Activated T-cell treated with anti-CD3 and anti-CD28 coated beads for 48 hours (primary cell): Measurements from ENCODE around the gene MSN.
"Not testable (repeated sequence)": the region's sequence is repeated elsewhere in the genome, so short reads cannot be mapped to it uniquely, and the experiment has no call there.

Experiments used
- DNase-seq: peaks from one replicate; pipeline ENCODE4 v3.0.0-alpha.2; 2020; ENCODE audit warnings: low read depth

The MSN gene

DNA sequence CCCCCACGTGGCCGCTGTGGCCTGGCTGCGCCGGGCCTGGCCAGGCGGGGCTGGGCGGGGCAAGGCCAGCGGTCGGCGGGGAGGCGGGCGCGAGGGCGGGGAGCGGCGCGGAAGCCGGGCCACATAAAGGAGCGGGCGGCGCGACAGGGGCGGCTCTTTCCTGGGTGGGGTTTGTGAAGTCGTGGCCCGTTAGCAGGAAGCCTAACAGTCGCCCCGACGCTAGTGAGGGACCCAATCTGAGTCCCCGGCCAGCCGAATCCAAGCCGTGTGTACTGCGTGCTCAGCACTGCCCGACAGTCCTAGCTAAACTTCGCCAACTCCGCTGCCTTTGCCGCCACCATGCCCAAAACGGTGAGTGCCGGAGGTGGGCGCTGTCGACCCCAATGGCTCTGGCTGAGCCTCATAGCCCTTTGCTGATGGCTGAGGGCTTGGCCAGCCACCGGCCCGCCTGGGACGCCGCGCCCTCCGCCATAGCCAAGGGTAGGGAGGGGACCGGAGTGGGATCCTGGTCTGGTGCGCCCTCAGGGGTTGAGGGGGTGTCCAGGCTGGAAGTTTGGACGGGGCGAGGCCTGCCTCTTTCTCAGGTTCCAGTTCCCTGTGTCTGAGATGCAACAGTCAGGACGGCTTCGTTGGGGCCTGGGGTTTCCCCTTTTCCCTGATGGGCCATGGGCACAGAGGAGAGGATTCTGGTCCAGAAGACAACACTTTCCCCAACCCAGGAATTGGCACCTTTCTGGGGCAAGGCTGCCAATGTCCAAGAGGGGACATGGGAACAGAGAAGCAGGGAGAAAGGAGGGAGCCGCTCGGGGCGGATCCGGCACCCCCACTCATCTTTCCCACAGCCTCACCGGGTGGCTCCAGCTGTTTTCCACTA lies at the start of gene MSN:
MSN (plus strand) TSS at position 152 of the 874 bp plus-strand sequence; CDS start at position 340, 188 bp downstream.
- DNase-seq: peak; percentile 75

DNA sequence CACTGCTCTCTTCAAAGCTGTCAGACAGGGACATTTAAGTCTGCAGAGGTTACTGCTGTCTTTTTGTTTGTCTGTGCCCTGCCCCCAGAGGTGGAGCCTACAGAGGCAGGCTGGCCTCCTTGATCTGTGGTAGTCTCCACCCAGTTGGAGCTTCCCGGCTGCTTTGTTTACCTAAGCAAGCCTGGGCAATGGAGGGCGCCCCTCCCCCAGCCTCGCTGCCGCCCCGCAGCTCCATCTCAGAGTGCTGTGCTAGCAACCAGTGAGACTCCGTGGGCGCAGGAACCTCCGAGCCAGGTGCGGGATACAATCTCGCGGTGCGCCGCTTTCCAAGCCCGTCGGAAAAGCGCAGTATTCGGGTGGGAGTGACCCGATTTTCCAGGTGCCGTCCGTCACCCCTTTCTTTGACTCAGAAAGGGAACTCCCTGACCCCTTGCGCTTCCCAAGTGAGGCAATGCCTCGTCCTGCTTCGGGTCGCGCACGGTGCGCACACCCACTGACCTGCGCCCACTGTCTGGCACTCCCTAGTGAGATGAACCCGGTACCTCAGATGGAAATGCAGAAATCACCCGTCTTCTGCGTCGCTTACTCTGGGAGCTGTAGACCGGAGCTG lies 47.3 kb upstream of the MSN start:
- DNase-seq: not testable (repeated sequence)

DNA sequence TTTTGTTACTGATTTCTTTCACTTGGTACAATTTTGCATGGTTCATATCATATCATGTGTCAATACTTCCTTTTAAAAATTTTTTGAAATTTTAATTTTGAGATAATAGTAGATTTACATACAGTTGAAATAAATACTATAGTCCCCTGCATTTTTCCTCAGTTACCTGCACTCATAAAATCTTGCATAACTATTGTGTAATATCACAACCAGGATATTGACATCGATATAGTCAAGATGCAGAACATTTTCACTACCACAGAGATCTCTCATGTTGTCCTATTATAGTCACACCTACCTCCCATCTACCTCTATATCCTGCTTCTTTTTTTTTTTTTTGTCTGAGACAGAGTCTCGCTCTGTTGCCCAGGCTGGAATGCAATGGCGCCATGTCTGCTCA lies 36.7 kb upstream of the MSN start:
- DNase-seq: no peak

DNA sequence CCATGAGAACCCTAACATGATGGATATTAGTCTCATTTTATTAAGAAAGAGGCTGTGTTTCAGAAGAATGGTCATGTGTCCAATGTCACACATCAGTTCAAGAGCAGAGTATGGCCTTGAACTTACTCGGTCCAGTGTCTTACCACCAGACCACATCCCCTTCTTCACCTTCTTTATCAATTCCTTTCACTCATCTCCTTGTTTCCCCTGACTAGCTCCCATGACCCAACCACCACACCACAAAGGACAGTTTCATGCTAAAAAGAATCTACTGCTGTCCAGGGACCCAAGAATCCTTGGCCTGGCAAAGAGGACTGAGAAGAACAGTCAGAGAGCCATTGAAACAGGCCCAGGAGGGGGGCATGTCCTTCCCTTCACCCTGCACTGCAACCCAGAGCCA lies 33.6 kb upstream of the MSN start:
- no peak for DNase-seq

DNA sequence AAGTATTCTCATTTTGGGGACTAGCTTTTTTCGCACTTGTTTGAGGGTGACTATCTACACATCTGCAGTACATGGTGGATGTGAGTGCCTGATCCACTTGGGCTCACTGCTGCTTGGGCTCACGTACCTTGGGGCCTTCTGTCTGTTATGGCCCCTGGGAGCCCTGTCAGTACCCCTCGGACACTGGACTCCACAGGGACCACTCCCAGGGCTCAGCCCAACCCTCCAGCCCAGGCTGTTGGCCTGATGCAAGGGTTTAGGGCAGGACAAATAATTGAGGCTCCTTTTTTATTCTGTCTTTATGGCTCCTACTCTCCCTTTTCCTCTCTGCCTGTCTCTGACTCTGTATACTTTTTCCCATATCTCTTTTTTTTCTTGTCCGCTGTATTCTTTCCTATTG lies 32.7 kb upstream of the MSN start:
- no peak for DNase-seq

DNA sequence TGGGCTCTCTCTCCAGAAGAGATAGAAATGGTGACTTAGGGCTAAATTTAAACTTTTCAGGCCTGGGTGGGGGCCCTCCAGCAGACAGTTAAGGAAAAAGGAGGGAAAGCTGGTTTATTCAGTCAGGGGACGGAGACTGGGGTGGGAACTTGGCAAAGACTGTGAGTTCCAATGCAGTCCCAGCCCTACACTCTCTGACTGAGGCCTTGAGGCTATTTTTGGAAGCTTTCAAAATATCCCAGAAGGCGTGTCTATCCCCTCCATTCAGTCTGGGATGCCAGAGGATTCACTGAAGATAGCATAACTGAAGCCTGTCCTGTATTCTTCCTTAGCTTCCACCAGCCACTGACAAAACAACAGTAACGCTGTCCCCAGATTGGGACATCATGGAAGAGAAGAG lies 32.1 kb upstream of the MSN start:
- DNase-seq: no peak

DNA sequence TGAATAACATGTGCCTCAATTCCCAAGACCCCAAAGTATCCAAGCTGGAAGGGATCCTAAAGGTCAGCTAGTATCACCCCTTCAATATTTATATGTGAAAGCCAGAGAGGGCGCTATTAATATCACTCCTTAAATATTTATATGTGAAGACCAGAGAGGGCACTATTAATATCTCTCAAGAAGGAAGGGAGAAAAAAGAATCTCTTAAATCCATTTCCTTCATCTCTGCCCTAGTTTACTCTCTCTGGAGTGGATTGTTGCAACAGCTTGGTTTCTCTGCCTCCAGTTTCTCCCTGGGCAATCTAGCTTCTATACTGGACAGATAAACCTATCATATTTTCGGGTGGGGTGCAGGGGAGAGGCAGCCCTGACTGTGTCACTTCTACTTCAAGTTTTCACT lies 31.6 kb upstream of the MSN start:
- no peak for DNase-seq

DNA sequence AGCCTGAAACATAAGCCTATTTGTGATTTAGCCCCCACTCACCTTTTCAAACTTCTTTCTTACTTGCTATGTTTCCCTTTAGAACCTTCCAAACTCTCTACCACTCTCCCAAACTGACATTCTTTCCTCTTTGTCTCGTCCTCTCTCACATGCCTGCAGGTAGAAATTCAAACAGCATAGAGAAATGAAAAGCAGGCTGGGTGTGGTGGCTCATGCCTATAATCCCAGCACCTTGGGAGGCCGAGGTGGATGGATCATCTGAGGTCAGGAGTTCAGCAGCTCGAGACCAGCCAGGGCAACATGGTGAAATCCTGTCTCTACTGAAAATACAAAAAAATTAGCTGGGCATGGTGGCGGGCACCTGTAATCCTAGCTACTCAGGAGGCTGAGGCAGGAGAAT lies 31.2 kb upstream of the MSN start:
- not testable (repeated sequence) for DNase-seq

DNA sequence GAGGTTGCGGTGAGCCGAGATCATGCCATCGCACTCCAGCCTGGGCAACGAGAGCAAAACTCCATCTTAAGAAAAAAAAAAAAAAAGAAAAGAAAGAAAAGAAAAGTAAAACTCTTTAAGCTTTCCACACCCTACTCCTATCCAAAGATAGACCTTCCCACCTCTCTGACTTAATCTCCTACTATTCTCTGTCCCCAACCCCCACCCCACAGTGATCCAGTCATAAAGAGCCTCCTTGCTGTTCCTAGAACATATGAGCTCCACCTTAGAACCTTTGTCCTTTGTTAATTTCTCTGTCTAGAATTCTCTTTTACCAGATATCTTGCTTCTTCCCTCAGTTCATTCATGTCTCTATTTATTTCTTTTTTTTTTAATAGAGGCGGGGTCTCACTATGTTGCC lies 30.1 kb upstream of the MSN start:
- DNase-seq: no peak

DNA sequence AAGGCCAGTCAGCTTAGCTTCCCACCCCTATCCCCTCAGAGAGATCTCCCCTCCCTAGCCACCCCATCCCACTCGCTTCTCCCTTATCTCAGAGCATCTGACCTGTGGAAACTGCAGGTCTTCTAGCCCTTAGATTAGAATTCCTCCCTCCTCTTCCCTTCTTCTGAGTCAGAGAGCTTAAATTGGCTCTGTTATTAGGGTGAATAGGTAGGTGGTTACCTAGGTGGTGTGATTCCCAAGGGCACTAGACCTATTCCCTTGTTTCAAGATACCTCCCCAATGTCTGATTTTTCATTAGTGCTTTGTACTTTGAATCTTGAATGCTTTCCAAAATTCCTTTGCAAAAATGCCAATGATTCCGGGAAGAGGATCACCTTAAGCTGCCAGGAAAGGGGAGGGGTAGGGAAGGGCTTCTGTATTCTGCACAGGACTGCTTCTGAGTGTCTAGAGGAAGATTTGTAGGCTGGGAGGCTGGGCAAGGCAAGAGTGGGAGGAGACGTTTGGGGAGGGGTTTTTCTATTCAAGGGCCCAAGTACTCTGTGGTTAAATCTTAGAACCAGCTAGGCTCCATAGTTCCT lies 24.5 kb upstream of the MSN start:
- DNase-seq: no peak

DNA sequence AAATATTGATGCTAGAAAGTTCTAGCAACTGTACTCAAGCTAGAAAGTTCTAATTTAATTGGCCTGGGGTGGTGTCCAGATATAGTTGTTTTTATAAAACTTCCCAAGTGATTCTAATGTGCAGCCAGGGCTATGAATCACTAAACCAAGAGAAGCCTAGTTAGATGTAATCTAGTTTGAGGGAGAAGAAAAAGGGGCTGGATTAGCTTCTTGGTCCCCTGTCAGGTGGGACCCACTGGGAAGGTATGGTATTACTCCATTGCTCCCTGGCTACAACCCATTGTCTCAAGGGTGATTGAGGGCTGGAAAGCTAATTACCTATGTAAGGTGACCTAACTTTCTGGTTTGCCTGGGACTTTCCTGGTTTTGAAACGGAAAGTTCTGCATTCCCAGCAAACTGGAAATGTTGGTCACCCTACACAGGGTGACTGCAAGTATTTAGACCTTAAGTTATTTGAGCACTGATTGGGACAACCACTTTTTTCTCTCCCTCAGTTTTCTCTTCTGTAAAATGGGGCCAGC lies 23.9 kb upstream of the MSN start:
- no peak for DNase-seq

DNA sequence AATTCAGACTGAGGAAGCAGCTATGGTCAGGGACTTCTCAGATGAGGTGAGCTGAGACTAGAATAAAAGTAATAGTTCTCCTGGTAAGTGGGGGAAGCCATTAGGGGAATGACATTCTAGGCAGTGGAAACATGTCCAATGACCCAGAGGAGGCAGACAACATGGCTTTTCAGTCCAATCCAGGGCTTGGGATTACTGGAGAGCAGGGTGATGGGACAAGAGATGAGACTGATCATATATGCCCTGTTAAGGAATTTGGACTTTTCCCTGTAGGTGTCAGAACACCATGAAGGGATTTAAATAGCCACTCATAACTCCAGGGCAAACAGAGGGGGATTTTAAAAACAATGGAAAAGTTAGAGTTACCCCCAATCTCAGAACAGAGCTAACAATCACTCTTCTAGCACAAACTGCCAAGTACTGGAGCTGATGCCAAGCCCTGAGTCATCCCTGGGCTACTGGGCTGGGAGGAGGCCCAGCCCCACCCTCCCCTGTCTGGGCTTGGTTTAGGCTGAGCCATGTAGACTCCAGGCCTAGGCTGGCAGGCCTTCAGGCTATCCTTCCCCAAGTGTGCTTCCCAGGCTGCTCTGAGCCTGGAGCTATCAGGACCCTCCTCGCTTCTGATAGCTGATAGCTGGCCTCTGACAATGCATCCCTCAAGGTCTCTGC lies 22.7 kb upstream of the MSN start:
- DNase-seq: no peak

DNA sequence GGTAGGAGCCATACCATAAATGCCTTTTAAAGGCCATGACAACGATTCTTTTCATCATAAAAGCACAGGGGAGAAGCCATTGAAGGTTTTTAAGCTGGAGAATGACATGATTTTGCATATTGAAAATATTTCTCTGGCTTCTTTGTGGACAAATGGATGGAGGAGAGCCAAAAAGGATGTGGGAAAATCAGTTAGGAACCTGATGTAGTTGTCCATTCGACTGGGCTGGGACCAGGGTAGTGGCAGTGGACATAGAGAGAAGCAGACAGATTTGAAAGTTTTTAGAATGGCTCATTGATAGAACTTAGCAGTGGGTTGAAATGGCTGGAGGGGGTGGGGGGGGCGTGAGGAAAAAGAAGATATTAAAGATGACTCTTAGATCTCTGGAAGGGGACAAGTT lies 19.7 kb upstream of the MSN start:
- DNase-seq: no peak

DNA sequence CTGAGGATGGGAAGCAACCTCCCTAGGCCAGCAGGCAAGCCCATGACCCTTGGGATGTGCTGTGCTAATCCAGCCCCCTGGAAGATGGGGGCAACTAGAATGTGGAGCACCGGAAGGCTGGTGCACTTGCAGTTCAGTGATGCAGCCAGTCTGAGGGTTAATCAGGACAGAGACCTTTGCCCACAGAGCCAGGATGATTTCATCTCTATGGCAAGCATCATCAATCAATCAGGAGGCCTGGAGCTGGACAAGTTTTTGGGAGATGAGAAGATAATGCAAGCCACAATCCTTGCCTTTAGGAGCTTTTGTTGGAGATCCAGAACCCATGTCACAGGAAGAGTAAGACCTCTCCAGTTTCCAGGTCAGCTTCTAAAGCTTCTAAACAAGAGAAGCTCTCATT lies 15.4 kb upstream of the MSN start:
- no peak for DNase-seq

DNA sequence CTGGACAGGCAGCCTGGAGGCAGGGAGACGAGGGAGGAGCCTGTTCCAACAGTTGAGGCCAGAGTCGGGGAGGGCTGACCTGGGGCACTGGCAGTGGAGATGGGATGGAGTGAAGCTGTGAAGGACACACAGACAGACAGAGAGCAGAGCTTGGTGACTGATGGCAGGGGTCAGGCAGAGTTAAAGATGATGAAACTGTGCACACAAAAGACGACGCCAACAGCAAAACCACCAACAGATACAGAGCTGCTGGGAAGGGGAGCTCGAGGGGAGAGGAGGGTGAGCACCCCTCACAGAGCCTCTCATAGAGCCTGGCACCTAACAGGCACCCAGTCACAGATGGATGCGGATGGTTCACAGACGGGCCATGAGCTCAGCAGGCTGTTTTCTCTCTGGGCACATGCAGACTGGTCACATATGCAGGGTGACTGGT lies 10.4 kb upstream of the MSN start:
- not testable (repeated sequence) for DNase-seq

DNA sequence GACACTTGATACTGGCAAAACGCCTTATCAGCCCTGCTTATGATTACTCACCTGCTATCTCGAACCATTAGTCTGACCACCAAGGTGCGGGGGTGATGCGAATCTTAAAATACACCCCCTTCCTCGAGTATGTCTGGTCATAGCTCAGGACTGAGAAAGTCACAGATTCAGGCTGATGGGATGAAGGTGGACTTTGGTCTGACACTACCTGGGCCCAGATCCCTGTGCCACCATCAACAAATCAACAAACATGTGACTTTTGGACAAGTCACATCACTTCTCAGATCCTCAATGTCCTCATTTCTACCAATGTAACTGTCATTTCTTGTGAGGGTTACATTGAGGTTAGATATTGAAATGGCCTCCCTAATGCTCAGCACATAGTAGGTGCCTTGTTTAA lies 9.8 kb upstream of the MSN start:
- DNase-seq: no peak

DNA sequence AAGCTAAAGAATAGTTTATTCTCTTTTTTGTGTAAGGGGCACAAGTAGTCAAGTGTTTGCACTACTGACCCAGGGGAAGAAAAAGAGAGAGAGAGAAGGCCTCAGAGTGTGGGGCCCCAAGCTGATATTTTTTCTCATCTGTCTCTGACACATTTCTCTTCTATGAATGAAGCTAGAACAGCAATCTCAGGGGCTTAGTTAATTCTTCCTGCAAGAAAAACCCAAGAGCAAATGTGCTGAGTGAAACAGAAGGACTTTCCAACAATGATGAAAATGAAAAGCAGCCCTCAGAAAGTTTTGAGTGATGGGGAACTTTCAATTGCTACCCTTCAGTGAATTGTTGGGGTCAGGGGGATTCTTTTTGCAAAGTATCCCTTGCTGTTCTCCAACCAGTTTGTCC lies 9.2 kb upstream of the MSN start:
- DNase-seq: no peak

DNA sequence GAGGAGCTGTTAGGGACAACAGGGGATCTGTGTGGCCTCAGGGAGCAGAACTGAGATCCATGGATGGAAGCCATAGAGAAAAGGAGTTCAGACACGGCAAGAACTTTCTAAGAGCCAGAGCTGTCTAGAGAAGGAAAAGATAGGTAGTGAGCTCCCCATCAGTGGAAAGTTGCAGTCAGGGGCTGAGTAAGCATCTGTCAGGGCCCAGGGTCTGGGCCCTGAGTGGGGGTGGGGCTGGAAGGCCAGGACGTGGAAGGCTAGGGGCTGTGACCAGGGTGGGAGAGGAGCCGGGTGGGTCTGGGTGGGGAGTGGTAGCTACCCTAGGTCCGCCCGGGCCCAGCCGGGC lies 324 bp upstream of the MSN start:
- no peak for DNase-seq

DNA sequence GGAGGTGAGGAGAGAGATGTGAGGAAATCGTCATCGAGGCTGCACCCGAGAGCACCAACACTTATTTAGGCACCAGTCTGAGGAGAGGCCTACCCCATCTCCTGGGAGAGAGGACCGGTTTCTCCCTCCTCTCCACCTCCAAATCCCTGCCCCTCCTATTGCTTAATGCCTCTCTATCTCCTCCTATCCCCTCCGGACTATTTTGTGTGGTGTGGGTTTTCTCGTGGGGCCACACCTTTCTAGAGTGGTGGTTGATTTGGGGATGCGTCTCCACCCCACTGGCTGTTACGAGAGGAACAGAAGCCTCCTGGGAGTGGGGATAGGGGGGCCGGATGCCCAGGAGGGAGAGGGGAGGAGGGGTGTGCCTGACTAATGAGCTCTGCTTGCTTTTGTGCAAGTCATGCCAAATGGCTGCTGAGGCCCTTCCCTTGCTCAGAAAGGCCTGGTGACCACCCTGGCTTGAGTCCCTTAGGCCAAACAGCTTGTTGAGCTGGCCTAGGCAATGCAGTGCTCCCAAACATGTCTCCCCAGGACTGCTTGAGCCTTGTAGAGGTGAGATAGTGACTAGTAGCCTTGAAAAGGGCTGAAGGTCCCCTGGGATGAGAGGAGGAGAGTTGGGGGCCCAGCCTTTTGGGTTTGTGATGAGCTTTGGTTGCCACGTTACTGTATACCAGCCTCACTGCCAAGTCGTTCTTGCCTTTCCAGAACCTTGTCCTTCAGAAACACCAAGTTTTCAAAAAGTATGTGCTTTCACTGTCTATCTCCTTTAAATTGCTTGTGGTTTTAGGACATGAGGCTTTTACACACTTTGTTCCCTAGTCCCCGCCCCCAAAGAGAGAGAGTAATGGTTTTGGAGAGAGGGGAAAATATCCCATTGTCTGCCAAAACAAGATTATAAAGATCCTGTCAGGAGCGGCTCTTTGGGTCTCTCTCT lies 1.2 kb downstream of the MSN start:
- DNase-seq: peak; percentile 28

DNA sequence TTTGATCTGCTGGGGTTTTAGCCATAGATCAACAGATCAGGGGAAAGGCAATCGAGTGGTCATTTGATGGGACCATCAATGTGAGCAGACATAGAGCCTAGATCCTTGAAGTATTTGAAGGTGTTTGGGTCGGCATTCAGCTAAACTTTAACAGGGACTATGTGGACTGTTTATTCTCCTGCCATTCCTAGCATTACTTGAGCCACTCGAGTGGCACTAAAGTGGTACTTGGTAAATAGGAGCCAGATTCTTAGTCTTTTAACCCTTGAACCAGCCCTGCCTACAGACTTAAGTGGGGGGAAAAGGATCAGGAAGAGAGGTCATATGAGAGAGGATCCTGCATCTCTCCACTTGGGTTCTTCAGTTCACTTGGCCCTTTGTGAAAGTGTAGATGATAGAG lies 3.8 kb downstream of the MSN start:
- no peak for DNase-seq

DNA sequence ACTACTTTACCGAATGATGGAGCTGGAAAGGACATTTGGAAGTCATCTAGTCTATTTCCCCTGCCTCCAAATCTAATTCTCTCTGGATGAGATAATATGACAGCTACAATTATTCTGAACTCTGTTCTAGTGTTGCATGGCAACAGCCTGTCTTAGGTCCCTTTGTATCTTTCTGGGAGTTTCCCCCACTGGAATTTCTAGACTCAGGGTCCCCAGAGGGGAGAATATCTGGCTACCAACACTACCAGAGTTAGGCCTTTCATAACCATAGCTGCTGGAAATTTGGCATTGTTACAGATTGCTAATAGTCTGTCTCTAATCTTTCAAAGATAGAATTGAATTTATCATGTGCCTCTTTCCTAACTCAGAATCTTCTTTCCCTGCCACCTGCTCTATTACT lies 4.5 kb downstream of the MSN start:
- no peak for DNase-seq

DNA sequence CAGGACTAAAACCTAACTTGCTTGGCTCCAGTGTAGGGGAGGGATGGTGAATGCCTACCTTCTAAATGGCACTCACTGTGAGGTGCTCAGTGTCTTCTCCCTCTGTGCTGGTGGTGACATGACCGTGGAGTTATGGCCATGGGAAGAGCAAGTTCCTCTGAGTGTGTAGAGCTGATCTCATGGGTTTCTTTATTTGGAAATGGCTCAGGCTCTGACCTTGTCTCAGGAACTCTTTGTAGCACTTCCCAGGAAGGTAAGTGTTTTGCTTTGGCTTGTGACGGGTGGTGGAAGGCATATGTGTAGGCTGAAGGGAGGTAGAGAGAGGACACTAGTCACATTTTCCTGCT lies 6.4 kb downstream of the MSN start:
- DNase-seq: no peak
